Left lobe of liver (tissue), 2 donors: ENCODE measurements around the gene PSMC3. TPM values are rescaled to one million over a fixed set of nuclear protein-coding genes. Genes with fewer than 3 reads are reported as not detected.
A peak's percentile ranks its signal among the peaks of the same experiment; 100 is the strongest.

Experiments
- ATAC-seq: fragments of 200-7000 bp; cut with Tn5 transposase; one replicate; pipeline ENCODE4 v1.9.1; 2020; ENCODE audit warnings: mild to moderate bottlenecking, moderate library complexity
- DNase-seq: peaks from one replicate; pipeline ENCODE4 v3.0.0-alpha.2; 2020; ENCODE audit warnings: low spot score
- total RNA-seq: library from RNA; stranded (reverse); gene quantifications from one replicate; pipeline ENCODE4 v1.2.1, GENCODE V29; 2021
- donor health status: DM: no; HTN: no; CAD: no; lungs with moderate emphysema.
- donor health status: DM: no; HTN: yes; CAD: no.

Gene PSMC3
- total RNA-seq, 1 donor from 2014 or later = 64.6 TPM

- DNase-seq (no peak), ATAC-seq (no peak)
Observed at GRCh38 chr11:47414685-47415070, 11.6 kb downstream of the PSMC3 start.

GRCh38 chr11:47413908-47414684, 12.1 kb downstream of the PSMC3 start:
- DNase-seq = no peak
- no peak for ATAC-seq

GRCh38 chr11:47413351-47413750, 12.9 kb downstream of the PSMC3 start:
- no peak for DNase-seq
- no peak for ATAC-seq

GRCh38 chr11:47411884-47412746, 14.1 kb downstream of the PSMC3 start:
- DNase-seq = no peak
- no peak for ATAC-seq

- DNase-seq (no peak), ATAC-seq (no peak)
Observed at GRCh38 chr11:47410370-47411264, 15.6 kb downstream of the PSMC3 start.

GRCh38 chr11:47409440-47410369, 16.5 kb downstream of the PSMC3 start:
- DNase-seq = no peak
- ATAC-seq = no peak

GRCh38 chr11:47408598-47409439, 17.4 kb downstream of the PSMC3 start:
- no peak for DNase-seq
- peak; percentile 1 for ATAC-seq

GRCh38 chr11:47407746-47408590, 18.3 kb downstream of the PSMC3 start, which contains the start of gene SLC39A13:
Gene SLC39A13, plus strand, starts transcription at chr11:47408590. Its CDS starts 1,505 bp downstream, at chr11:47410095.
- peak; percentile 91 for ATAC-seq

GRCh38 chr11:47406896-47407745, 19.1 kb downstream of the PSMC3 start:
- ATAC-seq (no peak), DNase-seq (no peak)

More at GRCh38 chr11:47407746-47408590, 18.3 kb downstream of the PSMC3 start, which contains the start of gene SLC39A13:
- DNase-seq = peak; percentile 97

- ATAC-seq = no peak
- no peak for DNase-seq
Observed at GRCh38 chr11:47403571-47403970, 22.7 kb downstream of the PSMC3 start.

- DNase-seq = no peak
- ATAC-seq = no peak
Observed at GRCh38 chr11:47403135-47403534, 23.1 kb downstream of the PSMC3 start.

- peak; percentile 81 for ATAC-seq
- no peak for DNase-seq
Observed at GRCh38 chr11:47400768-47401279, 25.4 kb downstream of the PSMC3 start.

GRCh38 chr11:47399860-47400767, 26.1 kb downstream of the PSMC3 start:
- DNase-seq = no peak
- ATAC-seq = peak; percentile 73

GRCh38 chr11:47398551-47398950, 27.7 kb downstream of the PSMC3 start:
- ATAC-seq (no peak), DNase-seq (no peak)

GRCh38 chr11:47398011-47398410, 28.2 kb downstream of the PSMC3 start:
- ATAC-seq = no peak
- no peak for DNase-seq

- DNase-seq = no peak
- no peak for ATAC-seq
Observed at GRCh38 chr11:47396049-47396320, 30.3 kb downstream of the PSMC3 start.
